SJSA1 (cell line): Measurements from ENCODE around the gene RUNX2. TPM values are rescaled to one million over a fixed set of nuclear protein-coding genes. Genes with fewer than 3 reads are reported as not detected.
"Not testable (repeated sequence)": the region's sequence is repeated elsewhere in the genome, so short reads cannot be mapped to it uniquely, and the experiment has no call there.

Experiments
- DNase-seq, 2 experiments: peaks; one replicate each; pipeline ENCODE4 v3.0.0-alpha.2; 2015 to 2020; ENCODE audit warnings: low spot score in 2 of 2, low read depth in 1 of 2
- H3K27ac ChIP-seq: fragments of 250-450 bp; sonication (Bioruptor Pico); 2 replicates; pipeline ENCODE4 v1.5.1; 2020; ENCODE audit warnings: mild to moderate bottlenecking, moderate library complexity
- H3K27me3 ChIP-seq: fragments of 250-450 bp; sonication (Bioruptor Pico); replicated peaks from 2 replicates; pipeline ENCODE4 v1.5.1; 2020; ENCODE audit warnings: mild to moderate bottlenecking, moderate library complexity
- H3K36me3 ChIP-seq: fragments of 250-450 bp; sonication (Bioruptor Pico); 2 replicates; pipeline ENCODE4 v1.5.1; 2020; ENCODE audit warnings: mild to moderate bottlenecking
- H3K4me1 ChIP-seq: fragments of 250-450 bp; sonication (Bioruptor Pico); replicated peaks from 2 replicates; pipeline ENCODE4 v1.6.1; 2021; ENCODE audit warnings: mild to moderate bottlenecking
- H3K4me3 ChIP-seq: fragments of 250-450 bp; sonication (Bioruptor Pico); 2 replicates; pipeline ENCODE4 v1.5.1; 2020; ENCODE audit warnings: mild to moderate bottlenecking
- H3K9me3 ChIP-seq: fragments of 250-450 bp; sonication (Bioruptor Pico); replicated peaks from 2 replicates; pipeline ENCODE4 v1.5.1; 2020; ENCODE audit warnings: mild to moderate bottlenecking
- total RNA-seq: library from RNA; depleted of rRNA; stranded (reverse); fragments of >200 nt; shearing (Covaris generic); gene quantifications from 2 replicates; pipeline ENCODE4 v1.2.3, GENCODE V29; 2014; rRNA removed

The RUNX2 gene
- total RNA-seq, result 4.9 and 10.3 TPM in 2 replicates

DNA sequence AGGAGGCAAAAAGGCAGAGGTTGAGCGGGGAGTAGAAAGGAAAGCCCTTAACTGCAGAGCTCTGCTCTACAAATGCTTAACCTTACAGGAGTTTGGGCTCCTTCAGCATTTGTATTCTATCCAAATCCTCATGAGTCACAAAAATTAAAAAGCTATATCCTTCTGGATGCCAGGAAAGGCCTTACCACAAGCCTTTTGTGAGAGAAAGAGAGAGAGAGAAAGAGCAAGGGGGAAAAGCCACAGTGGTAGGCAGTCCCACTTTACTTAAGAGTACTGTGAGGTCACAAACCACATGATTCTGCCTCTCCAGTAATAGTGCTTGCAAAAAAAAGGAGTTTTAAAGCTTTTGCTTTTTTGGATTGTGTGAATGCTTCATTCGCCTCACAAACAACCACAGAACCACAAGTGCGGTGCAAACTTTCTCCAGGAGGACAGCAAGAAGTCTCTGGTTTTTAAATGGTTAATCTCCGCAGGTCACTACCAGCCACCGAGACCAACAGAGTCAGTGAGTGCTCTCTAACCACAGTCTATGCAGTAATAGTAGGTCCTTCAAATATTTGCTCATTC is at the start of gene RUNX2:
TSS of gene RUNX2 (plus strand) at position 375 of the 567 bp plus-strand sequence. CDS start 397 bp downstream, outside the sequence.
- Histone ChIP-seq H3K4me1 (peaks cover 18% of the 10 kb centered on the region), H3K27ac (peak within 1 kb of the TSS; percentile 22), H3K27me3 (no peaks in the 10 kb centered on the region), H3K4me3 (peak within 1 kb of the TSS; percentile 27), H3K9me3 (no peaks in the 10 kb centered on the region), H3K36me3 (no peaks in the 10 kb centered on the region)
- DNase-seq, result peak; percentile 58 to 80

DNA sequence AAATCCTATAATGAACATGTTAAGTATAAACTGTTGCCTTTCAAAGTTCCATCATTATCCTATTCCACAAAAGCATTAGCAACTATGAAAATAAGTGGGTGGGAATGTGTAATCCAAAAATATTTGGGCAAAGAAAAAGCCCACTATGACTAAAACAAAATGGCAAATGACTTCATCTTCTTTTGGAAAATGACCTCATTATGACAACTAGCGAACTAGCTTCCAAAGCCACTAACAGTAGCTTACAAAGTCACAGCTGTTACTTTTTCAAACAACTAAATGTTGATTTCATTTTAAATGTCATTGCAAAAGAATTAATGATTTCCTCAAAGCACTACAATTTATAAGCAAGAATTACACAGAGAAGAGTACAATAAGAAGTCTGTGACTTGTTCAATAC is 49.8 kb upstream of the RUNX2 start:
- Histone ChIP-seq H3K27me3 (no peaks in the 10 kb centered on the region), H3K36me3 (no peaks in the 10 kb centered on the region), H3K4me3 (no peak overlapping the region), H3K4me1 (no peaks in the 10 kb centered on the region), H3K9me3 (no peaks in the 10 kb centered on the region), H3K27ac (no peak overlapping the region)
- no peak for DNase-seq

DNA sequence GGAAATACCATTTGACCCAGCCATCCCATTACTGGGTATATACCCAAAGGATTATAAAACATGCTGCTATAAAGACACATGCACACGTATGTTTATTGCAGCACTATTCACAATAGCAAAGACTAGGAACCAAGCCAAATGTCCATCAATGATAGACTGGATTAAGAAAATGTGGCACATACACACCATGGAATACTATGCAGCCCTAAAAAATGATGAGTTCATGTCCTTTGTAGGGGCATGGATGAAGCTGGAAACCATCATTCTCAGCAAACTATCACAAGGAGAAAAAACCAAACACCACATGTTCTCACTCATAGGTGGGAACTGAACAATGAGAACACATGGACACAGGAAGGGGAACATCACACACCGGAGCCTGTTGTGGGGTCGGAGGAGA is 41.4 kb upstream of the RUNX2 start:
- DNase-seq, H3K4me1 ChIP-seq, H3K27ac ChIP-seq, H3K9me3 ChIP-seq, H3K4me3 ChIP-seq, H3K27me3 ChIP-seq, H3K36me3 ChIP-seq: not testable (repeated sequence)

DNA sequence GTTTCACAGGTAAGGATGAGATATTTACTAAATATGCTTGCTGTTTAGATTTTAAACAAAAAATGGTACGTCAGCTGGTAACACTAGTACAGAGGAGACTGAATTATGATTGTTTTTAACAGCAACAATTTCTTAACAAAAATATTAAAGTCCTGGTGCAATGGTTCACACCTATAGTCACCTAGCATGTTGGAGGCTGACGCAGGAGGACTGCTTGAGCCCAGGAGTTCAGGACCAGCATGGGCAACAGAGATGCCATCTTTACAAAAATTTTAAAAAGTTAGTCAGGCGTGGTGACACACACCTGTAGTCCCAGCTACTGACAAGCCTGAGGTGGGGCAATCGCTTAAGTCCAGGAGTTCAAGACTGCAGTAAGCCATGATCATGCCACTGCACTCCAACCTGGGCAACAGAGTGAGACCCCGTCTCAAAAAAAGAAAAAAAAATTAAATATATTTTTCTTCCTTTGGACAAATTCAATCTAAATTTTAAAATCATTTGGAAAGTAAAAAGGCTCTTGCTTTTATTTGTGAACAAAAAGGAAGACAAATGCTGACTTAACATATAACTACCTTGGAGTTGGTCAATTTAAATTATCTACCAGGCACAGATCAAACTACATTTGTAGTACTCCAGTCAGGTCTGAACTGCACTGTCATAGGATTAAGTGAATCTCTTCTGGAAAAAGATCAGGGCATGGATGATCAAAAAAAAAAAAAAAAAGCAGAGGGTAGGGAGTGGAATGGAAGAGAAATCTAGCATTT is 38.2 kb upstream of the RUNX2 start:
- no peaks in the 10 kb centered on the region for H3K4me1 ChIP-seq
- H3K36me3 ChIP-seq, result no peaks in the 10 kb centered on the region
- H3K9me3 ChIP-seq, result no peaks in the 10 kb centered on the region
- H3K27ac ChIP-seq, result no peak overlapping the region
- H3K27me3 ChIP-seq, result no peaks in the 10 kb centered on the region
- no peak overlapping the region for H3K4me3 ChIP-seq
- DNase-seq, result no peak

DNA sequence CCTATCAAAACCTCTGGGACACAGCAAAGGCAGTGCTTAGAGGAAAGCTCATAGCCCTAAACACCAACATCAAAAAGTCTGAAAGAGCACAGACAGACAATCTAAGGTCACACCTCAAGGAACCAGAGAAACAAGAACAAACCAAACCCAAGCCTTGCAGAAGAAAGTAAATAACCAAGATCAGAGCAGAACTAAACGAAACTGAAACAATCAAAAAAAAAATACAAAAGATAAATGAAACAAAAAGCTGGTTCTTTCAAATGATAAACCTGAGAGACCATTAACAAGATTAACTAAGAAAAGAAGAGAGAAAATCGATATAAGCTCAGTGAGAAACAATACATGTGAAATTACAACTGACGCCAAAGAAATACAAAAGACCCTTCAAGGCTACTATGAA is 34.8 kb upstream of the RUNX2 start:
- no peaks in the 10 kb centered on the region for H3K36me3 ChIP-seq
- H3K27me3 ChIP-seq, result no peaks in the 10 kb centered on the region
- no peaks in the 10 kb centered on the region for H3K9me3 ChIP-seq
- no peak overlapping the region for H3K4me3 ChIP-seq
- no peaks in the 10 kb centered on the region for H3K4me1 ChIP-seq
- no peak for DNase-seq
- no peak overlapping the region for H3K27ac ChIP-seq

DNA sequence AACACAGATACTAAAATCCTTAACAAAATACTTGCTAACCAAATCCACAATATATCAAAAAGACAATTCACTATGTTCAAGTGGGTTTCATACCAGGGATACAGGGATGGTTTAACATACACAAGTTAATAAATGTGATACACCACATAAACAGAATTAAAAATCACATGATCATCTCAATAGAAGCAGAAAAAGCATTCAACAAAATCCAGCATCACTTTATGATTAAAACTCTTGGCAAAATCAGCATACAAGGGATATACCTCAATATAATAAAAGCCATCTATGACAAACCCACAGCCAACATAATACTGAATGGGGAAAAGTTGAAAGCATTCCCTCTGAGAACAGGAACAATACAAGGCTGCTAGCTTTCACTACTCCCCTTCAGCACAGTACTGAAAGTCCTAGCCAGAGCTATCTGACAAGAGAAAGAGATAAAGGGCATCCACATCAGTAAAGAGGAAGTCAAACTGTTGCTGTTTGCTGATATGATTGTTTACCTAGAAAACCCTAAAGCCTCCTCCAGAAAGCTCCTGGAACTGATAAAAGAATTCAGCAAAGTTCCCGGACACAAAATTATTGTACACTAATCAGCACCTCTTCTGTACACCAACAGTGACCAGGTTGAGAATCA is 33.9 kb upstream of the RUNX2 start:
- DNase-seq, H3K36me3 ChIP-seq, H3K27ac ChIP-seq, H3K9me3 ChIP-seq, H3K27me3 ChIP-seq, H3K4me1 ChIP-seq, H3K4me3 ChIP-seq: not testable (repeated sequence)

DNA sequence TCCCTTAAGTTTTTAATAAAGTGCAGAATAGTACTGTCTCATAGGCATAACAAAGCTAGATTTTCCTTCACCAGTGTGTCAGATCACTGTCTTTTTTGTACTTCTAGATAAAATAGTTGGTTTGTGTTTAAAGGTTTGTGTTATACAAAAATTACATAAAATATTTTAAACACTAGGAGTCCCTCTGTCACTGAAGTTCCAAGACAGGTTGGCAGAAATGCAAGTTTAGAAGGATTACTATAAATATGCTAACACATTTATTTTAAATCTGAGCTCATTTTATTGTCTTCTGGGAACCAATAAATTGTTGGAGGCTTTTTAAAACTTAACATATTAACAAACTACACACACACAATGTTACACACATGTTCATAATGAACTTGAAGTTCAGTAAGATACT is 30.8 kb upstream of the RUNX2 start:
- Histone ChIP-seq H3K4me1 (no peaks in the 10 kb centered on the region), H3K27me3 (no peaks in the 10 kb centered on the region), H3K4me3 (no peak overlapping the region), H3K9me3 (no peaks in the 10 kb centered on the region), H3K36me3 (no peaks in the 10 kb centered on the region), H3K27ac (no peak overlapping the region)
- DNase-seq, result no peak

DNA sequence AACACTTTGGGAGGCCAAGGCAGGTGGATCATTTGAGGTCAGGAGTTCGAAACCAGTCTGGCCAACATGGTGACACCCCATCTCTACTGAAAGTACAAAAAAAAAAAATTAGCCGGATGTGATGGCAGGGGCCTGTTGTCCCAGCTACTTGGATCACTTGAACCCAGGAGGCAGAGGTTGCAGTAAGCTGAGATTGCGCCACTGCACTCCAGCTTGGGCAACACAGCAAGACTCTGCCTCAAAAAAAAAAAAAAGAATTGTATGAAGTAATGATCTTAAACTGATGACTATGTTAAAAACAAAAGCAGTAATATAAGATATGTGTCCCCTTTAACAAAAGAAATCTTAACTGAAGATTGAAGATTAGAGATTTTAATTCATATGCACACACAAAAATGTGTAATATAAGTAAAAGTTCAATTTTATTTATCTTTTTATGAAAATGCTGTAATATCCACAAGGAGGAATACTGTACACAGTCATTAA is 29.0 kb upstream of the RUNX2 start:
- DNase-seq, result no peak
- H3K27ac ChIP-seq, result no peak overlapping the region
- no peaks in the 10 kb centered on the region for H3K27me3 ChIP-seq
- H3K36me3 ChIP-seq, result no peaks in the 10 kb centered on the region
- no peaks in the 10 kb centered on the region for H3K4me1 ChIP-seq
- no peak overlapping the region for H3K4me3 ChIP-seq
- no peaks in the 10 kb centered on the region for H3K9me3 ChIP-seq

DNA sequence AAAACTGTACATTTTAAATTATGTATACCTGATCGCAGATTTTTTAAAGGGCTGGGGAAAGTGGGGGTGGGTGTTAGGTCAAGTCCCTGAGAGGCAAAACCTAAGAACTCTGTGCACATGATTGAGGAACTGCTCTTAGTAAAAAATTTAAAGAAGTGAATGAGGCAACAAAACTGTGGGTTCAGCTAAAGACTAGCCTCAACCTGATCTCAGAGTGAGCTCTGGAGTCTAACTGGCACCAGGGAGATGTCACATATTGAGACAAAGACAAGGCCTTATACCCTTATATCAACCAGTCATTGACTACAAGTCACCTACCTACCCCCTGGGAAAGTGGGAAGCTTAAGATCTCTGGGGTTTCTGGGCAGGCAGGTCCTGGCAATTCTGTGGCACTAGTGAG is 27.4 kb upstream of the RUNX2 start:
- no peaks in the 10 kb centered on the region for H3K9me3 ChIP-seq
- no peaks in the 10 kb centered on the region for H3K4me1 ChIP-seq

DNA sequence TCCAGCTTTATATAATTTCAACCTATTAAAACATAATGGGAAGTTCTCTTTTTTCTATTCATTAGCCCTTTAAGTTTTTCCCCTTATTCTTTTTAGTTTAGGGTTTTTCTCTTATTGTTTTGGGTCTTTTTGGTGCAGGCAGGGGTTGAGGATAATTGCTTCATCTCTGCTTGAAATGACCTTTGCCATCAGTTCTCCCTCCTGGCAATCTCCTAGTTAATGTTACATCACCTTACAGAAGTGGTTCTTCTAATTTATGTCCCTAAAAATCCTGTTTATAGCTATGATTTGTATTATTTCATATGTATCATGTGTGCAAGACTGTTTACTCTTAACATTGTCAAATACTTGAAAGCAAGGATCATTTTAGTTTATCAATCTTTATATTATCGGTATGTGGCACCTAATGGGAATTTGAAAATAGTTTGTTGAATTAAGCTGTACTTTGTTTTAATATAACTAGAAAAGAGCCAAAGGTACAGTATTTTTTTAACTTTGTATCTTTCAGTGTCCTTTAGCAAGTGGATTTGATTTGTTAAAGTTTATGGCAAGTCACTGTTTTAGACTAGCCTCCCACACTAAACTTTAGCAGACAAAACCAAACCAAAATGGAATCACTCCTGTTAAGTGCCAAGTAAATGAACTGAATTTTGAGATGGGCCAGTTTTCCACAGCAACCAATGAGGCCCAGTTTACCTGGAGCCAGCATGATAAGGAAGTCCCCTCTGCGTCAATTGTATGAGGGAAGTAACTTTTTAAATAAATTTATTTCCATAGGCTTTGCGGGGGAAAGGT is 26.6 kb upstream of the RUNX2 start:
- no peak overlapping the region for H3K4me3 ChIP-seq

More for the DNA sequence above, 27.4 kb upstream of the RUNX2 start:
- no peaks in the 10 kb centered on the region for H3K36me3 ChIP-seq
- H3K27ac ChIP-seq, result no peak overlapping the region
- no peaks in the 10 kb centered on the region for H3K27me3 ChIP-seq
- H3K4me3 ChIP-seq, result no peak overlapping the region
- no peak for DNase-seq

DNA sequence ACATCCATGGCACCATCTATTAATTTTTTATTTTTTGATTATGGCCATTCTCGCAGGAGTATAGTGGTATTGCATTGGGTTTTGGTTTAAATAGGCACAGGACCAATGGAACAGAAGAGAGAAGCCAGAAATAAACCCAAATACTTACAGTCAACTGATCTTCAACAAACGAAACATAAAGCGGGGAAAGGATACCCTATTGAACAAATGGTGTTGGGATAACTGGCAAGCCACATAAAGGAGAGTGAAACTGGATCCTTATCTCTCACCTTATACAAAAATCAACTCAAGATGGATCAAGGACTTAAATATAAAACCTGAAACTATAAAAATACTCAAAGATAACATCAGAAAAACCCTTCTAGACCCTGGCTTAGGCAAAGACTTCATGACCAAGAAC is 25.3 kb upstream of the RUNX2 start:
- H3K9me3 ChIP-seq, result no peaks in the 10 kb centered on the region
- no peak for DNase-seq

More for the DNA sequence above, 26.6 kb upstream of the RUNX2 start:
- no peaks in the 10 kb centered on the region for H3K27me3 ChIP-seq
- H3K9me3 ChIP-seq, result no peaks in the 10 kb centered on the region
- DNase-seq, result no peak
- no peaks in the 10 kb centered on the region for H3K36me3 ChIP-seq
- H3K4me1 ChIP-seq, result no peaks in the 10 kb centered on the region
- H3K27ac ChIP-seq, result no peak overlapping the region

DNA sequence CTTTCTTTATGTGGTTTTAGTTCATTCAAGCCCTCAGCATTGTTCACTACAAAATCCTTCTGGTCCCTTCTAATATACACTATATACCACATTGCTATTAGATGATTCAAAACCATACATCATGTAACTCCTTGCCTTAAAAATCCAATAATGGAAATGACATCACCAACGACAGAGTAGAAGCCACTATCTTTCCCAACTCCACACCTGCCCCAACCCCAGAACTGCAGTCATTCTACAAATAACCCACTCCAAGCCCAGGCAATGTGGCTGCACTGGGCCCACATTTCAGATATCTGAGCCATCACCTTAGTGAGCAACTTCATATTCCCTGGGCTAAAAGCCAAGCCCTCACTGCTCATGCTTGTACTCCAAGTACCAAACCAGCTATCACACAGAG is 22.6 kb upstream of the RUNX2 start:
- Histone ChIP-seq H3K36me3 (no peaks in the 10 kb centered on the region), H3K4me3 (no peak overlapping the region), H3K27me3 (no peaks in the 10 kb centered on the region), H3K27ac (no peak overlapping the region), H3K4me1 (no peaks in the 10 kb centered on the region), H3K9me3 (no peaks in the 10 kb centered on the region)
- no peak for DNase-seq

More for the DNA sequence above, 25.3 kb upstream of the RUNX2 start:
- Histone ChIP-seq H3K27ac (no peak overlapping the region), H3K27me3 (no peaks in the 10 kb centered on the region), H3K4me3 (no peak overlapping the region), H3K4me1 (no peaks in the 10 kb centered on the region), H3K36me3 (no peaks in the 10 kb centered on the region)

DNA sequence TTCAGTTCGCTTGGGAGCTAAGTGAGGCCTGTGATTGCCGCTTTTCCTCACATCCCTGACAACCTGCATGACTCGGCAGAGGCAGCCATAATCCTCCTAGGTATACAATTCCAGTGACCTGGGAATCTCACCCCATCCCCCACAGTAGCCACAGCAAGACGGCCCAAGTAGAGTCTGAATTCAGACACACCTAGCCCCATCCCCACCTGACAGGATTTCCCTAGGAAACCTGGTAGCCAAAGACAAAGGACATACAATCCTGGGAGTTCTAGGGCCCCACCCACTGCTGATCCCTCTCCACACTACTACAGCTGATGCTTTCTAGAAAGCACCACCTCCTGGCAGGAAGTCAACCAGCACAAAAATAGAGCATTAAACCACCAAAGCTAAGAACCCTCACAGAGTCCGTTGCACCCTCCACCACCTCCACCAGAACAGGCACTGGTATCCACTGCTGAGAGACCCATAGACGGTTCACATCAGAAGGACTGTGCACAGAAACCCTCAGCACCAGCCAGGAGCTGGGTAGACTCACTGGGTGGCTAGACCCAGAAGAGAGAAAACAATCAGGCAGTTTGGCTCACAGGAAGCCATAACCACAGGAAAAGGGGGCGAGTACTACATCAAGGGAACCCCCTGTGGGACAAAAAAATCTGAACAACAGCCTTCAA is 17.9 kb upstream of the RUNX2 start:
- Histone ChIP-seq H3K36me3 (no peaks in the 10 kb centered on the region), H3K27me3 (no peaks in the 10 kb centered on the region), H3K9me3 (no peaks in the 10 kb centered on the region), H3K4me1 (no peaks in the 10 kb centered on the region), H3K4me3 (no peak overlapping the region), H3K27ac (no peak overlapping the region)
- no peak for DNase-seq
